ENCODE results near the gene KIAA1210. TPM values are rescaled to one million over a fixed set of nuclear protein-coding genes. Genes with fewer than 3 reads are reported as not detected.
"Not testable (repeated sequence)": the region's sequence is repeated elsewhere in the genome, so short reads cannot be mapped to it uniquely, and the experiment has no call there.

KIAA1210 gene
- total RNA-seq, 1 donor from 2014 or later = not detected

DNA sequence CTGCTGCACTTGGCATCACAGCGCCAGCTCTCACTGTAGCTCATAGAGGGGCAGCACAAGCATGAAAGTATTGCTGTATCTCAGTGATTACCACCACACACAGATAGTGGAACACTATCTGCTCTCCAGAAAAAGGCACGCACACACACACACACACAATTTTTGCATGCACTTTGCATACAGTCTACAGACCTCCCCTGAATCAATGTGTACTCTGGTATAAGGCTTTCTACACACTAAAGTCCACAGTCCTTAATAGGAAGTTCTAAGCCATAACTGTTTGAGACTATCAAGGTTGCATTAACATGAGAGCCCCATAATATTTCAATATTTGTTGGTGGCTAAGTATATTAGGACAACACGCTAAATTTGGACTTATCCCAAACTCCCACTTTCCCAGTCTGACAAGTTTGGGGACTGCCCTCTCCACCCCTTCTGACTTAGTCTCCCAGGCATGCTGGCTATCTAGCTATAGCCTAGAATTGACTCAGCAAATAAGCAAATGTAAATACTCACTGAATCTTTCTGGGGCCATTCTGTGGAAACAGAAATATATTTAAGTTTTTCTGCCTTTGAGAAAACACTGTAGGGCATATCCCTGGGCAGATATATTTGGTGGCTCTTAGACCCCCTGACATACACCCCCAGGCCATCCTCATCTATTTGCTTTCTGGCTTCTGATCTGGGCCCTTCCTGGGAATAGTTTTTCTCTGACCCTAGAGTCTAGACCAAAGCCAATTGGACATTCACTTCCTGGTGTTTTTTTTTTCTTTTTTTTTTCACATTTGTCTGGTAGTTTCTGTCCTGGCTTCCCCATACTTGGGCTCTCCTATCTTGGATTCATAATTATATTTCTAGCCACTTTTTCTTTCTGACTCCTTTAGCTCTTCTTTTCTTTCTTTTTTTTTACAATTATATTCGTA is 91.2 kb downstream of the KIAA1210 start:
- DNase-seq (ENCODE audit: low read depth) = no peak

DNA sequence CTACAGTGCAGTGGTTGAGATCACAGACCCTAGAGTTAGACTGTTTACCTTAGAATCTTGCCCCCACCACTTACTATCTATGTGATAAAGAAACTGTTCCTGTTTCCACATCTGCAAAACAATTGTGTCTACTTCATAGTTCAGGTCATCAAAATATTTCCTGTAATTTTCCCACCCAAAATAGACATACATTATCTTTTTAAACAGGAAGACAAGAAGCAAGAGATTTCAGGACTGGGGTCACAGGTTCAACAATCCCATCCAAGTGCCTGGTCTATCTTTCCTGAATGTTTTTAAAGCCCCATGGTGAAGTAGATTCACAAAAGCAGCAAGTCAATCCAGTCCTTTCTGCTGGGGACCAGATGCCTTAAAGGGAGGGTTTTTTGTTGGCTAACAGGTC is 96.6 kb downstream of the KIAA1210 start:
- no peak for DNase-seq (ENCODE audit: low read depth)

DNA sequence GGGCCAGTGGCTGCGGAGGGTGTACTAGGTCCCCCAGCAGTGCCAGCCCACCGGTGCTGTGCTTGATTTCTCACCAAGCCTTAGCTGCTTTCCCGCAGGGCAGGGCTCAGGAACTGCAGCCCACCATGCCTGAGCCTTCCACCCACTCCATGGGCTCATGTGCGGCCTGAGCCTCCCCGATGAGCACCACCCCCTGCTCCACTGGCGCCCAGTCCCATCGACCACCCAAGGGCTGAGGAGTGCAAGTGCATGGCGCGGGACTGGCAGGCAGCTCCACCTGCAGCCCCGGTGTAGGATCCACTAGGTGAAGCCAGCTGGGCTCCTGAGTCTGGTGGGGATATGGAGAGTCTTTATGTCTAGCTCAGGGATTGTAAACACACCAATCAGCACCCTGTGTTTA is 98.0 kb downstream of the KIAA1210 start:
- DNase-seq (ENCODE audit: low read depth) = not testable (repeated sequence)

DNA sequence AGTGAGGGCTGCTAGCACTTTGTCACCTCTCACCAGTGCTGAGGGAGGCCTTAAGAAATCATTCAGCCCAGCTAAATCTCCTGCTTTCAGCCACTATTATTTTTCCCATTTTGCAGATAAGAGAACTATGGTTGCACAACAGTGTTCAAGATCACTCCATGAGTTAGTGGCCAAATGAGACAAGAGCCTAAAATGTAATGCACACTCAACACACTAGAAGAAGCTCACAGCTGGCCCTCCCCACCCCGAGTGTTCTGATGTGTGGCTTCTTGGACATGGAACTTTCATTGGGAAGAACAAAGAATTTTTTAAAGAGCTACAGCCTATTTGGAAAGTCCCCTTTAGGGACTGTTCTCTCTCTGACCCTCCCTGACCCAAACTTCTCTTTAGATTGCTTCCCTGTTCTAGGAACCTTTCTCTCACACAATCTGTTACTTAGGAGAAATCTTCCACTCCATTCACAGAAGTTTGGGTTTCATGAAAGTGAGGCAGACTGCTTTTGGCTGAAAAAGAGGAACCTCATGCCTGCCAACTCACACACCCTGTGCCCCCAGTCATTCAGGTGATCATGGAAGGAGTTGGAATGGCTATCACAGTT is 98.8 kb downstream of the KIAA1210 start:
- DNase-seq (ENCODE audit: low read depth) = no peak

Other genes with a start within 250 kb of the KIAA1210 start
- gene LONRF3, start 153.2 kb downstream of the KIAA1210 start, total RNA-seq = 7.2 and 10.4 TPM in 2 replicates
- not detected in 2 replicates for gene CT47C1, start 54.8 kb downstream of the KIAA1210 start, total RNA-seq
- gene PGRMC1, start 108.5 kb upstream of the KIAA1210 start, total RNA-seq = 153 and 259 TPM in 2 replicates

All from renal cortical epithelial cell (primary cell).